DMS79 (cell line): ENCODE results near the gene CCDC85C.

Experiments
- DNase-seq: peaks from one replicate; lab custom pipeline; 2025; lab: John Stamatoyannopoulos, UW

Gene CCDC85C

DNA sequence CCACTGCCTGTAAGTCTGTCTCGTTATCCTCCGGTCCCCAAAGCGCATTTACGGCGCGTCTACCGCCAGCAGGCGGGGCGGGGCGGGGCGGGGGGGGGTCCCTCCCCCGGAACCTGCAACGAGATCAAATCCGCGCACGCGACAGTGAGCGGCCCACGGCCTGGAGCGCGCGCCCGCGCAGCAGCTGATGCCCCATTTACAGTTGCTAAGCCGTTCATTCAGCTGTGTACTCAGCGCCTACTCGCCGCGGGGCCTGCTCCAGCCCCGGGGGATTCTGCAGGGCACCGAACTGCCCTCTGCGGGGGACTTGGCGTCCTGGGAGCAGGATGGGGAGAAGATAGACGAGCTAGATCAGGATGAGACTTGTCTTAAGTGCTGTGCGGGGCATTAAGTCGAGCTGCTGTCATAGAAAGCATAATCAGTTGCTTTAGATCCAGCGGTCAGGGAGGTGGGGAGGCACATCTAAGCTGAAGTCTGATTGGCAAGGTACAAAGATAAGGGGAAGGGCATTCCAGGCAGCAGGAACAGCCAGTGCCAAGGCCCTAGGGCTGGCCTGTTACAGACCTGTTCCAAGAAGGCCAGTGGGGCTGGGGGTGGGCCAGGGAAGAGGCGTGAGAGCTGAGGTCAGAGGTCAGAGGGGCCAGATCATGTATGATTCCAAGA lies 1.4 kb upstream of the CCDC85C start:
- DNase-seq: peak; percentile 59

DNA sequence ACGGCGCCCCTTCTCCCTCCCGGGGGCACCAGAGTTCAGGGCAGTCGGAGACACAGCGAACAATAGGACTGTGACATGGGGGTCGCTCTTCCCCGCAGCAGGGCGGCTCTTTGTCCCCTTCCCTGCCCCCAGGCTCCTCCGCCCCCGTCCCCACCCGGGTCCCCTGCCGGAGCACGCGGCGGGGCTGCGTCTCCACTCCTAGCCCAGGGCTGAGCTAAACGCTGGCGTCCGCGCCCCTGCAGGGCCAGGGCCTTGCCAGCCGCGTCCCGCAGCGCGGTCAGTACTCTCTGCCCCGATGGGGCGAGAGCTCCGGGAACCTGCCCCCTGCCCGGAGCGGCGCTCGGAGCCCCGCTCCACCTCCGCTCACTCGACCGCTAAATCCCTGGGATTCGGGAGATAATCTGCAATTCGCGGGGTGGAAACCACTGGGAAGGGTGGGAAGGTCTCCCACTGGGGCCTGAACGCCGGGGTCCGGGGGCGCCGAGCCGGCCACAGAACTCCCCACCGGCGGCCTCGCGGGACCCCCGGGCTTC lies 825 bp upstream of the CCDC85C start:
- peak; percentile 70 for DNase-seq

DNA sequence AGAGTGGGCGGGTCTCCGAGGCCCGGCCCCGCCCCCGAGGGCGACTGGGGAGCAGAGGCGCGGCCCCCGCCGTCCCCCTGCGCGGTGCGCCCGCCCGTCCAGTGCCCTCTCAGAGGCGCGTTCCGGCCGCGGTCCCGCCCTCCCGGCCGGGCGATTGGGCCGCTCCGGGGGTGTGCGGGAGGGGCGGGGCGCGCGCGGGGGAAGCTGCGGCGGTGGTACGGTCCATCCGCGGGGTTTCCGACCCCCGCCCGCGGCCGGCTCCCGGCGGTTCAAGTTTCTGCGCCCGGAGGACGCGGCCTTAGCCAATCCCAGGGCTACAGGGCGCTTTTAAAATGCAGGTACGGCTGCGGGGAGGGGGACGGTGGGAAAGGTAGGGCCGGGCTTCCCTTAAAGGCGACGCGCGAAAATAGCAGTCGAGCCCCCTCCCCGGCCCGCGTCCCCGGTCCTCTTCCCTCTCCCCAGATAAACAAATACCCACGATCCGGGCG lies 315 bp upstream of the CCDC85C start:
- peak; percentile 97 for DNase-seq

DNA sequence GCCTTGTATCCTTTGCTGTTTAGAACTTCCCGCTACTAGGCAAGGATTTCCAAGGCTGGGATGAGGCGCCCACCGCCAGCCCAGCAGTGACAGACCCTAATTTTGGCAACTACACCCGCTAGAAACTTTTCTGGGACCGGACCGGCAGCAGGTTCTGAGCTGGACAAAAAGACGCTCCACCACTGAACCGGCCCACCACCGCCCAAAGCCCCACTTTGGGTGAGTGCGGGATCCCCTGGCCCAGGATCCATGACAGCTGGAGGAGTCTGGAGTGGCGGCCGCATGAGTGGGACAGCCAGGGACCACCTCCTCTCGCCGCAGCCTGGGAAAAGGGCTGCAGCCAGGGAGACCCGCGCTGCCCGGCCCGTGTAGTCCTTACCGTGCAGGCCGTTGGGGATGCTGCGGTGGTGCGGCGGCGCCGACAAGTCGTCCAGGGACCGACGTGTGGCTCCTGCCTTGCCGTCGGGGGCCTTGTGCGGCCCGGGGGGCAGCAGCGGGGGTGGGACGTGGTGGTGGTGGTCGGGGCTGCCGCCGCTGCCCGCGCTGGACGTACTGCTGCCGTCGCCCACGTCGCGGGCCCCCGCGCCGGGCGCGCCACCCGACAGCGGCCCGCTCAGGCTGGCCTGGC lies 1.1 kb downstream of the CCDC85C start:
- DNase-seq: no peak

DNA sequence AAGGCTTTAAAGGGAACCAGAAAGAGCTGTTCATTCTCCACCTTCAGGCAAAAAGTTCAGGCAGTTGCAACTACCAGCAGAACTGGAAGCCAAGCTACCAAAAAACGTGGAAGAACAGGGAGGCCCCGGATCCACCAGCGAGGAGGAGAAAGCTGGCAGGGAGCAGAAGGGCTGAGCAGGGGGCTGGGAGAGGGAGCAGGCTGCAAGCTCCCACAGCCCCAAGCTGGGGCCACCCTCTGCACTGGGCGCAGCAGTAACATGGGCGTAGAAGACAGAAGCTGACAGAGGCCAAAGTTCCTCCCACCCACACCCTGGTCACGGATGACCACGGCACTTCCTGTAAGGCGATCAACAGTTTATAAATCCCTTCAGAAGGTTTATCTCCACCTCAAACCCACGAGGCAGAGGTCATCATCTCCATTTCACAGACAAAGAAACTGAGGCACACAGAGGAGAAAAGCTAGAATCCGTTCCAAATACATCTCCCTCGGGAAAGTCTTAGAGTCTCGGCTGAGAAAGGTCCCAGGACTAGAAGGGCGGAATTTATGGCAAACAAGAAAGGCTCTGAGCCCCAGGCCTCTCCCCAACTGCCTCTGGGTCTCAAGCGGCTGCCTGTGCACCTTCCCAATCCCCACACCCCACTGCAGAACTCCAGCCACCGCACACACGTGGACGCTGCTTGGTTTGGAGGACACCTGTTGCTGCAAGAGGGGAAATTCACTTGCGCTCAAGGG lies 1.8 kb downstream of the CCDC85C start:
- DNase-seq: no peak

DNA sequence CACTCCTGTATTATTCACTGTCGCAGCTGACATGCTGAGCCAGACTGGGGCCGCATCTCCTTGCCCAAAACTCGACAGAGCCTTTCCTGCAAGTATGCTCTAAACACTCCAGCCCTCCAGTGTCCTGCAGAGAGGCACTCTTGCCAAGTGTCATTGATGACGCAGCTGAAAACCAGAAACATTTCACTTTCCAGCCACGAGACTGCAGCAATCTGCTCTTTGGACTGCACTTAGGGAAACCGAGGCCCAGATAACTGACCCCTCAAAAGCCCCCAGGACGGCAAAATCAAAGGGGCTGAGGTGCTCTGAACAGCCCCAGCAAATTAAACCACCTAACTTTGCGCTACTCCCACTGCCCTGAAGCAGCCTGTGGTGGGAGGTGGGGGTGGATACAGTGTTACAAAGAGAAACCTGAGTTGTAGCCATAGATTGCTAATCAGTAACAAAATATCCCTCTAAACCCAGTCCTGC lies 2.6 kb downstream of the CCDC85C start:
- peak; percentile 78 for DNase-seq

DNA sequence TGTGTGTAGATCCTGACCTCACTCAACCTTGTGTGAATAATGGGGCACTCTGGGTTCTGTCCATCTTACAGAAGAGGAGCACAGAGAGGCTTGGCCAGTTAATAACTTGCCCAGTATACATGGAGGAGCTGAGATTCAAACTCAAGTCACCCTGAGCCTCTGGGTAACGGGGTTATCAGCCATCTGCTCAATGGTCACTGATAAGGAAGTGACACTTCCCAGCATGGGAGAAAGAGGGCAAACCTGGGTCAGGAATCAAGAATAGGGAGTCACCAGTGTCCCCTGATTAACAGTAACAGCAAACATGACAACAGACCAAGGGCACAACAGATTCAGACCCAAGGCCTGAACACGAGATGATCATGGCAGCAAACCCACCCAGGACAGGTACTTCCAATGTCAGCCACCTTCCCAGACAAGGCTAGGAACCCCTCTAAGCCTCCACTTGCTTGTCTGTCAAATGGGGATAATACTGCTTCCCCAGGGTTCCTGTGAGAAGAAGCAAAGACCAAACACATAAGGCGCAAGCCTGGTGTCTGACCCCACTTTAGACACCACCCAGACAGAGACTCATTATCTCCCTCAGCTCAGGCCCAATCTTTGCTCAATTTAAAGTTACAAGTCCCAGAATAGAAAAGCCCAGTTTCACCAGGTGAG lies 3.6 kb downstream of the CCDC85C start:
- DNase-seq: no peak

DNA sequence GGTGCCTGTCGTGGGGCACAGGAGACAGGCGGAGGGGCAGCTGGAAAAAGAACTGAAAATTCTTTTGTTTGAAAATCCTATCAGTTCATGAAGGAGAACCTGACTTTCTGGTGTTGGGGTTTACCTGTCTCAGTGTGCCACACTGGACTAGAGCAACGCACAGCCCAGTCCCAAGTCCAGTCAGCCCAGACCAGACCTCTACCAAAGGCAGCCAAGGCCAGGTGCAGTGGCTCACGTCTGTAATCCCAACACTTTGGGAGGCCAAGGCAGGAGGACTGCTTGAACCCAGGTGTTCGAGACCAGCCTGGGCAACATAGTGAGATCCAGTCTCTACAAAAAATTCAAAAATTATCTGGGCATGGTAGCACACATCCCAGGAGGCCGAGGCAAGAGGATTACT lies 4.6 kb downstream of the CCDC85C start:
- DNase-seq: no peak

DNA sequence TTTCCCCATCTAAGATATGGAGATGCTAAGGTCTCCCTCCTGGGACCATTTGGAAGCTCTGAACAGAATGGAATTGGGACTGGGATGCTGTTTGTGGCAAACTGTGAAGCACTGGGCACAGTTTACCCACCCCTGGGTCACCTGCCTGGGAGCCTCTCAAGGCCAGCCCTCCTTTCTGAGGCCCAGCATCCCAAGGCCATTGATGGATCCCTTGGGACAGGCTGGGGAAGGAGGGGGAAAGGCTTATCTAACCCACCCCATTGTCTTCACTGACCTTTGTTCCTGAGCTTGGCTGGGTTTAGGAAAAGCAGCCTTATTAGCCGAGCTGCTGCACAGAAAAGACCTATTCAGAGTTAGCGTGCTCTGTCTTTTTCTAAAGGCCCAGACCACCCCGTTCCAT lies 5.2 kb downstream of the CCDC85C start:
- DNase-seq: no peak

DNA sequence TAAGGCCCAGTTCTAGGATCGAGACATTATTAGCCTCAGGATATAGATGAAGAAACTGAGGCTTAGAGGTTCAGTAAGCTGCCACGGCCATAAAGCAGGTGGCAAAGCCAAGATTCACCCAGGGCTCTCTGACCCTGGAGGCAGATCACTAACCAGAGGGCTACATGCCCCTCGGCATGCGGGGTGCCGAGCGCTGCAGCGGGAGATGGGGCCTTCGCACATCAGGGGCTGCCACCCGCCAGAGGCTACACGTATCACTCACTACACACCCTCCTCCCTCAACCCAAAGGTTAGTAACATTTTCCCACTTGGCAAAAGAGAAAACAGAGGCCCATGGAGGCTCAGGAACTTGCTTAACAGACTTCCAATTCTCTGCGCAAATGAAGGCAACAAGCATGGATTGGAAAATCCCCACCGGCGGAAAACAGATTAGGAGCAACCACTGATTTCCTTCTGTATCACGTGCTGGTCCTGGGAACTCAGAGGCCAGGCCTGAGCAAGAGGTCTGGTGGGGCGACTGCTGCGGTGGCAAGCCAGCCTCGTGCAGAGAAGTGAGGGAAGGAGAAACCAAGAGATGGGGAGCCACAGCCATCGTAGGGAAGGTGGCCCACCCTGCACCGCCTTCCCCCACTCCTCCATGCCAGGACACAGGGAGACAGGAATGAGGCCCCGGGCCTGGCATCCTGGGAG lies 6.0 kb downstream of the CCDC85C start:
- DNase-seq: no peak

DNA sequence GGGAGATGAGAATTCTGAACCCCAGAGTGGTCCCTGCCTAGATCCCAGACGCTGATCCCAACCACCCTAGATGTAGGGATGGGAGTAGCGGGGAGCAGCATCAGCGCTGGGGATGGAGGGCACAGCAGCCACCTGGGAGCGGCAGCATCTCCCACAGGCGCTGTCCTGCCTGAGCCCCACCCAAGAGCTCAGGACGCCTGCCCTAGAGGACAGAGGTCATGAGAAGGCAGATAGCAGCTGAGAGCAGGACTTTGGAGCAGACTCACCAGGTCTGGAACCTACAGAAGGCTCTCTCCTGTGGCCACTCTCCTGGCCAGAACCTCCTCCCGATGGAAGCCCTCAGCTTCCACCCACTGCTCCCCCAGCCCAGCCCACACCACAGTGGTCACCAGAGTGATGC lies 7.2 kb downstream of the CCDC85C start:
- DNase-seq: no peak

DNA sequence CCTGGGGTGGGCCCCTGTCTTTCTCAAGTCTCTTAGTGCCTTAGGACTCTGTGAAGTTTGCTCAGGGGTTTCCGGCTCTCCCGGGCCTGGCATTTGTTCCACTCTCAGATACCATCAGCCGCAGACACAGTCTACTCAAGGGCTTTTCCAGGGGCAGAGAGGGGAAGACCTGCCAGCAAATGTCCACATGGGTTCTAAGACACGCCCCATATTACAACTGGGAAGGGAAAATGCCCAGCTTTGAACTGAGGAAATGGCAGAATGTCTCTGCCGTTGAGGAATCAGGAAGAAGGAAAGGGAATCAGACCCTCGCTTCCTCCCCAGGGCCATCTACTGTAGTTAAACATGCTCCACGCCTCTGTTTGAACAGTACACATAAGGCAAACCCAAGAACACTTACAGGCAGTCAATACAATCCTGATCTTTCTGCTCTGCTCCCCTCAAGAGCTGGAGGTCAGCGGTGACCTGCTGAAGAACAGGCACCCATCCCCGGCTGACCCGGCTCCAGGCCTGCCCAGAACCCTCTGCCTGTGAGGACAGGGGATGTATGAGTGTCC lies 7.9 kb downstream of the CCDC85C start:
- no peak for DNase-seq

DNA sequence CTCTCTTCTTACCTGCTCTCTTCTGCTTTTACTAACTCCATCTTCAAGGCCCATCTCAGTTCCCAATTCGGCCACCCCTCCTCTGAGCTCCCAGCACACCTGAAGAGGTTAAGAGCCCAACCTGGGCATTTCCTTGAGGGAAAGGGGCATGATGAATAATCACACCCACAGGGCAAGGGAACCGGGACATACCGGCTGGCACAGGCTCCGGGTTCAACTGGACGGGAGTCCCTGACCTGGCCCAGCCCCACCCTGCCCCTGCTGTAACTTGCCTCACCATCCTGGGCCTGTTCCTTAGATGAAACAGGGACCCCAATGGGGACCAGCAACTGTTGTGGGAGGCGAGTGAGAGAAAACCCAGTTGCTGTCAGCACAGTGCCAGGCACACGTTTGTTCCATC lies 8.5 kb downstream of the CCDC85C start:
- DNase-seq: no peak

DNA sequence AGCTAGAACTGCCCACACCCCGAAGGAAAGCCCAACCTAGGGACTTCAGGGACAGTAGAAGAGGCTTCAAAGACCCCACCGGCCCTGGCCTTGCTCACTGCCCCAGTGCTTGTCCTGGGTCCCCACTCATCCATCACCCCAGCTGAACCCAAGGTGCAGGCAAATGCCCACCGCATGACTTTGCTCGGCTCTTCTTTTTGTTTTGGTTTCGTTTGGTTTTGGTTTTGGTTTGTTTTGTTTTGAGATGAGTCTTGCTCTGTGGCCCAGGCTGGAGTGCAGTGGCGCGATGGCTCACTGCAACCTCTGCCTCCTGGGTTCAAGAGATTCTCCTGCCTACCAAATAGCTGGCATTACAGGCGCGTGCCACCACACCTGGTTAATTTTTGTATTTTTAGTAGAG lies 9.0 kb downstream of the CCDC85C start:
- DNase-seq: no peak

DNA sequence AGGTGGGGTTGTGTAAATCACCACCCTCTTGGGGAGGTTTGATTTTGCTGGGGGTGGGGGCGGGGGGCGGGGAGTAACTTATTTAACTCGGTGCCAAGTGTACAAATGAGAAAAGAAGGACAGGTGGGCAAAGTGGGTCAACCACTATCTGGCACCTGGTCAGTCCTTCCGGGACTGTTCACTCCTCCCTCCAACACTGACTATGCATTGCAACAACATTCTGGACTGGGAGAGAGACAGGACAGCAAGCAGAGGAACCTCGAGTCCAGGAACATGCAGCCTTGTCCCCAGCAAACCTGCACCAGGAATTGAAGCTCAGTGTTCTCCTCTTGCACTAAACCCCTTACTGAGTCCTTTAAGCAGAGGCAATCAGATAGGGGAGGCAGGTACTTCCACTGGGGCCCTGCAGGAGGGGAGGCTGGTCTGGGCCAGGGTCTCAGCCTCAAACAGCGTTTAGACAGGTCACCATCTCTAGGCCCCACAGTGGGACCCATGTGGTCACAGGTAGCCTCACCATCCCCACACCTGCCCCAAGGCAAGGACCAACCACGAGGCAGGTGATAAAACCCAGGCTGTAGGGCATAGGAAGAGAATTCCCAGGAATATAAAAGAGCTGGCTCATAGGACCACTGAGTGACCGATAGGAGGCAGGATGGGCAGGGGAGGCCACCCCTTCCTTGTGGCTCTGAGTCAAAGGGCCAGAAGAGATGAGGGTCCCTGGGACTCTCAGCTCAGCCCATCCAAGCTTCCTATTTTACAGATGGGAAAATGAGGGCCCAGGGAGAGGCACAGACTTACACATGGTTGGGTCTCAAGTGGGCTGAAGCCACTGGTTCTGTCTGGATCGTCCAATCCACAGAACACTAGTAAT lies 9.8 kb downstream of the CCDC85C start:
- no peak for DNase-seq

DNA sequence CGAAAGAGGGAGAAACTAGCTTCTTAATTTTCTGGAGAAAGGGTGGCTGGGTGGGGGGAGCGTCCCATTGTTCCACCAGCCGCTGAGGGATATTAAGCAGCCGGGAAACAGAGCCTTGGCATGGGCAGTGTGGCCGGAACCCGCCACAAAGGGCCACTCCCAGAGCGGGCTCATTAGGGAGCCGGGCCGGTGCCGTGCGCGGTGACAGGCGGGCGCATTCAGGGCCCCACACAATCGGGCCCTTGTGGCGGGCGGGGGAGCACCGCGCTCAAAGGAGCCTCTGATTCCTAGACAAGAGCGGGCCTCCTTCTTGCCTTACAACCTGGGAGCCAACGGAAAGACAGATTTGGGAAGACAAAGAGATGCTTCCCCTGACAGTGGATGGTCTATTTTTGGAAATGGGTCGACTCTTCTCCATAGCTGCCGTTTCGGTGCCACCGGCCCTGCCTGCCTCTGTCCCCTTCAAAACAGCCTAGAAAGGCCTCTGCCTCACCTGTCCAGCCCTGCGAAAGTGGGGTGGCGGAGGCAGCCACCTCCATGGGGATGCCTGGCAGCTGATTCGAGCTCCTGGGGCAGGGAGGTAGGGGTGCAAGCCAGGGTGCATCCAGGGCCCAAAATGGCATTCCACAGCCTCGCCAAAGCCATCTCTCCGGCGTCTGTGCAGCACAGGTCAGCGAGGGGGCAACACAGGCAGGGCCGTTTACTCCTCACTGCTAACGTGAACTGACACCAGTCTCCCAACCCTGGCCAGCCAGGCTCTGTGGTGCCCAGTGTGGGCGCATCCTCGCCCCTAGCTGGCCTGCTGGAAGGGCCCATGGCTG lies 10.9 kb downstream of the CCDC85C start:
- no peak for DNase-seq

DNA sequence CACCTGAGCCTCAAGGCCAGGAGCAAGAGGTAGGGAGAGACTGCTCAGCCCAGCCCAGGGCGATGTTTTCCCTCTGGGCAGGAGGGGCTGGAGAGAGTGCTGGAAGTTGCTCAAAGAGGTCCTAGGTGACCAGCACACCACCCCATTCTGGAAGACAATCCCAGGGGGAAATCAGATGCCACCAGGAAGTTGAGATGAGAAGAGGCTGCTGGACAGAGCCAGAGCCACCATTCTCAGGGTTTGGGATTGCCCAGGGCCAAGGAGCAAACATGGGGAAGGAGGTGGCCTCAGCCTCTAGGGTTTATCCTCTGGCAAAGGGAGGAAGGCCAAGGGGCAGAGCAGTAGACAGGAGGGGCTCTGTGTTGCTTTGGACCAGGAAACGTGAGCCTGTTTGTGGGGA lies 11.6 kb downstream of the CCDC85C start:
- no peak for DNase-seq

DNA sequence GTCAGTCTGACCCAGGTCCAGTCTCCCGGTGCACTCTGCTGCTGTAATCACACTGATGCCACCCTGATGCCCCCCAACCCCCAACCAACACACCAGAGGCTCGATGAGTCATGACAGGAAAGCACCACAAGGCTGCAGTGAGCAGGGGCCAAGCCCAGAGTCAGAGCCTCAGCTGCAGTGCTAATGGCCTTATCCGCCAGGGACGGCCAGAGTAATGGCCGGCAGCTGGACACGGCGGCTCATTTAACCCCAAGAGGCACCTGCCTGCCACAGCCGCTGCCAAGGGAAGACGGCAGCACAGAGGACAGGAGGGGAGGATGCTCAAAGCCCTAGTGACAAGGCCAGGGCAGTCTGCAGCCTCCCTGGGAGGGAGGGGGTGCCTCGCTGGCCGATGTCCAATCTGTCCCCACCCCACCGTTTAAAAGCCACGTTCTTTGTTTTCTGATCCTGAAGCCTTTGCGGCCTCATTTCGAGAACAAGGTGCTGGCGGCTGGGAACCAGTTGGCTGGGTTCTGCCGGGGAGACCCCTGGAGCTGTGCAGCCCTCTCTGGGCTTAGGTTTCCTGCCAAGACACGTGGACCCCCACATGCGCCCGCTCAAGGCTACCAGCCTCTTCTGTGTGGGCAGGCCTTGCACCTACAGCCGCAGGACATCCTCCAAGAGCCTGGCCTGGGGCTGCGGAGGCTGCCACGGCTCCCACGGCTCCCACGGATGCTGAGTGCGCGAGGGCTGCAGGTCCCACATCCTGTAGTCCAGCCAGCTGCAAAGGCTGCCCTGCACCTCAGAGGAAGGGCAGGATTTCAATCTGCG lies 13.1 kb downstream of the CCDC85C start:
- DNase-seq: no peak
